ENCODE data around the gene RNASEL.

Gene RNASEL

GRCh38 chr1:182575540-182576149, 13.4 kb downstream of the RNASEL start:
- Mint-ChIP-seq H3K4me3 (no peak overlapping the region), H3K27ac (no peak overlapping the region), H3K27me3 (no peaks in the 10 kb centered on the region), H3K9me3 (no peaks in the 10 kb centered on the region), H3K36me3 (ENCODE audit: low read depth) (peaks cover 60% of the 10 kb centered on the region), H3K4me1 (ENCODE audit: low read depth) (no peaks in the 10 kb centered on the region)
- intact Hi-C loops (cut with micrococcal nuclease) = no loop called here

GRCh38 chr1:182574156-182574555, 14.9 kb downstream of the RNASEL start:
- Mint-ChIP-seq H3K9me3 (no peaks in the 10 kb centered on the region), H3K4me1 (ENCODE audit: low read depth) (no peaks in the 10 kb centered on the region), H3K27ac (no peak overlapping the region), H3K36me3 (ENCODE audit: low read depth) (peaks cover 45% of the 10 kb centered on the region), H3K4me3 (no peak overlapping the region), H3K27me3 (no peaks in the 10 kb centered on the region)
- intact Hi-C loops (cut with micrococcal nuclease) = no loop called here

GRCh38 chr1:182570611-182570970, 18.5 kb downstream of the RNASEL start:
- Mint-ChIP-seq H3K27ac (no peak overlapping the region), H3K9me3 (no peaks in the 10 kb centered on the region), H3K4me1 (ENCODE audit: low read depth) (no peaks in the 10 kb centered on the region), H3K27me3 (no peaks in the 10 kb centered on the region), H3K4me3 (no peak overlapping the region), H3K36me3 (ENCODE audit: low read depth) (peaks cover 15% of the 10 kb centered on the region)
- intact Hi-C loops (cut with micrococcal nuclease) = no loop called here

- intact Hi-C loops (cut with micrococcal nuclease) = no loop called here
- Mint-ChIP-seq H3K4me3 (no peak overlapping the region), H3K4me1 (ENCODE audit: low read depth) (no peaks in the 10 kb centered on the region), H3K36me3 (ENCODE audit: low read depth) (peaks cover 10% of the 10 kb centered on the region), H3K27me3 (no peaks in the 10 kb centered on the region), H3K9me3 (no peaks in the 10 kb centered on the region), H3K27ac (no peak overlapping the region)
These were observed 19.0 kb downstream of the RNASEL start for GRCh38 chr1:182569939-182570610.

GRCh38 chr1:182568647-182569284, 20.3 kb downstream of the RNASEL start:
- Mint-ChIP-seq H3K4me1 (ENCODE audit: low read depth) (no peaks in the 10 kb centered on the region), H3K27me3 (no peaks in the 10 kb centered on the region), H3K4me3 (no peak overlapping the region), H3K9me3 (no peaks in the 10 kb centered on the region), H3K27ac (no peak overlapping the region), H3K36me3 (ENCODE audit: low read depth) (no peaks in the 10 kb centered on the region)
- intact Hi-C loops (cut with micrococcal nuclease) = no loop called here

GRCh38 chr1:182567629-182568028, 21.4 kb downstream of the RNASEL start:
- Mint-ChIP-seq H3K27ac (no peak overlapping the region), H3K4me1 (ENCODE audit: low read depth) (no peaks in the 10 kb centered on the region), H3K4me3 (no peak overlapping the region), H3K27me3 (no peaks in the 10 kb centered on the region), H3K9me3 (no peaks in the 10 kb centered on the region), H3K36me3 (ENCODE audit: low read depth) (no peaks in the 10 kb centered on the region)
- intact Hi-C loops (cut with micrococcal nuclease) = no loop called here

- H3K4me3 Mint-ChIP-seq = no peak overlapping the region
- intact Hi-C loops (cut with micrococcal nuclease) = no loop called here
- H3K9me3 Mint-ChIP-seq = no peaks in the 10 kb centered on the region
- H3K4me1 Mint-ChIP-seq (ENCODE audit: low read depth) = no peaks in the 10 kb centered on the region
- no peaks in the 10 kb centered on the region for H3K36me3 Mint-ChIP-seq (ENCODE audit: low read depth)
- H3K27me3 Mint-ChIP-seq = peaks cover 1% of the 10 kb centered on the region
- H3K27ac Mint-ChIP-seq = no peak overlapping the region
These were observed 23.5 kb downstream of the RNASEL start for GRCh38 chr1:182565537-182565936.

- peaks cover 1% of the 10 kb centered on the region for H3K27me3 Mint-ChIP-seq
- H3K4me3 Mint-ChIP-seq = no peak overlapping the region
- H3K36me3 Mint-ChIP-seq (ENCODE audit: low read depth) = no peaks in the 10 kb centered on the region
- H3K9me3 Mint-ChIP-seq = no peaks in the 10 kb centered on the region
- H3K4me1 Mint-ChIP-seq (ENCODE audit: low read depth) = no peaks in the 10 kb centered on the region
- intact Hi-C loops (cut with micrococcal nuclease) = no loop called here
- no peak overlapping the region for H3K27ac Mint-ChIP-seq
These were observed 24.6 kb downstream of the RNASEL start for GRCh38 chr1:182564406-182565004.

GRCh38 chr1:182563095-182563494, 26.0 kb downstream of the RNASEL start:
- intact Hi-C loops (cut with micrococcal nuclease) = no loop called here
- no peaks in the 10 kb centered on the region for H3K36me3 Mint-ChIP-seq (ENCODE audit: low read depth)
- no peak overlapping the region for H3K4me3 Mint-ChIP-seq
- H3K9me3 Mint-ChIP-seq = no peaks in the 10 kb centered on the region
- H3K27me3 Mint-ChIP-seq = peaks cover 1% of the 10 kb centered on the region
- H3K4me1 Mint-ChIP-seq (ENCODE audit: low read depth) = no peaks in the 10 kb centered on the region
- H3K27ac Mint-ChIP-seq = no peak overlapping the region

GRCh38 chr1:182561456-182561855, 27.6 kb downstream of the RNASEL start:
- intact Hi-C loops (cut with micrococcal nuclease) = no loop called here
- Mint-ChIP-seq H3K4me3 (no peak overlapping the region), H3K36me3 (ENCODE audit: low read depth) (no peaks in the 10 kb centered on the region), H3K27me3 (peaks cover 1% of the 10 kb centered on the region), H3K9me3 (no peaks in the 10 kb centered on the region), H3K4me1 (ENCODE audit: low read depth) (no peaks in the 10 kb centered on the region), H3K27ac (no peak overlapping the region)

- H3K27ac Mint-ChIP-seq = no peak overlapping the region
- peaks cover 1% of the 10 kb centered on the region for H3K27me3 Mint-ChIP-seq
- intact Hi-C loops (cut with micrococcal nuclease) = no loop called here
- no peaks in the 10 kb centered on the region for H3K9me3 Mint-ChIP-seq
- H3K36me3 Mint-ChIP-seq (ENCODE audit: low read depth) = no peaks in the 10 kb centered on the region
- no peak overlapping the region for H3K4me3 Mint-ChIP-seq
- H3K4me1 Mint-ChIP-seq (ENCODE audit: low read depth) = no peaks in the 10 kb centered on the region
These were observed 28.6 kb downstream of the RNASEL start for GRCh38 chr1:182560392-182560984.

GRCh38 chr1:182556279-182556678, 32.8 kb downstream of the RNASEL start:
- intact Hi-C loops (cut with micrococcal nuclease) = no loop called here
- H3K27ac Mint-ChIP-seq = no peak overlapping the region
- H3K4me3 Mint-ChIP-seq = no peak overlapping the region
- H3K9me3 Mint-ChIP-seq = peaks cover 11% of the 10 kb centered on the region
- H3K4me1 Mint-ChIP-seq (ENCODE audit: low read depth) = no peaks in the 10 kb centered on the region
- H3K27me3 Mint-ChIP-seq = no peaks in the 10 kb centered on the region
- H3K36me3 Mint-ChIP-seq (ENCODE audit: low read depth) = no peaks in the 10 kb centered on the region

GRCh38 chr1:182555493-182555892, 33.6 kb downstream of the RNASEL start:
- Mint-ChIP-seq H3K4me1 (ENCODE audit: low read depth) (no peaks in the 10 kb centered on the region), H3K36me3 (ENCODE audit: low read depth) (no peaks in the 10 kb centered on the region), H3K9me3 (peaks cover 11% of the 10 kb centered on the region), H3K27ac (no peak overlapping the region), H3K27me3 (no peaks in the 10 kb centered on the region), H3K4me3 (no peak overlapping the region)
- intact Hi-C loops (cut with micrococcal nuclease) = no loop called here

GRCh38 chr1:182552527-182552926, 36.5 kb downstream of the RNASEL start:
- Mint-ChIP-seq H3K4me3 (no peak overlapping the region), H3K9me3 (peaks cover 11% of the 10 kb centered on the region), H3K36me3 (ENCODE audit: low read depth) (no peaks in the 10 kb centered on the region), H3K27ac (no peak overlapping the region), H3K4me1 (ENCODE audit: low read depth) (no peaks in the 10 kb centered on the region), H3K27me3 (no peaks in the 10 kb centered on the region)
- intact Hi-C loops (cut with micrococcal nuclease) = no loop called here
